ENCODE results near the gene NYNRIN. TPM values are rescaled to one million over a fixed set of nuclear protein-coding genes. Genes with fewer than 3 reads are reported as not detected.

The NYNRIN gene
- total and polyA plus RNA-seq, 2 of the 4 experiments (the other 2 are of a cell fraction), result 2.2 to 5.4 TPM

DNA sequence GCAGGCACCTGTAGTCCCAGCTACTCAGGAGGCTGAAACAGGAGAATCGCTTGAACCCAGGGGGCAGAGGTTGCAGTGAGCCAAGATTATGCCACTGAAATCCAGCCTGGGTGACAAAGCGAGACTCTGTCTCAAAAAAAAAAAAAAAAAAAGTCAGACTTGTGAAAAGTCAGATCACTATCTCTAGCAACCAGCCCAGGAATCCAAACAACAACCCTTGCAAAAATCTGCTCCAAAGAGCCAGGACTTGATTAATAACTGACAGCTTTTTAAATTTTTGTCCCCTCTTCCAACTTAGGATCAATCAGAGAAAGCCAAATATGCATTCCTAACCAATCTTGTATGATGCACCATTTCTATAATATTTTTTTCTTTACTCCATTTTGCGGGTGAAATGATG is 38.5 kb upstream of the NYNRIN start:
- ChIA-PET POLR2A (ENCODE audit: unreplicated experiment) (no interaction called here), CTCF (no interaction called here)
- H3K23ac ChIP-seq (ENCODE audit: low read depth, low read length), result no peak overlapping the region
- H4K8ac ChIP-seq (ENCODE audit: low read depth in 2 of 2, low read length in 2 of 2), result no peak overlapping the region
- H3K9me1 ChIP-seq (ENCODE audit: insufficient read depth, low read length), result peaks cover 6% of the 10 kb centered on the region; the same call in 1 of the 2 replicates
- H3K27ac ChIP-seq (ENCODE audit: insufficient read depth, low read length), result no peak overlapping the region
- no peak for DNase-seq
- in situ Hi-C loops (cut with MboI; ENCODE audit: low sequenced_read_pairs) (loop anchor here (10.0 kb wide), 1 partner anchor 75 kb away; no protein-coding TSS in a partner anchor), dilution Hi-C loops (cut with HindIII; ENCODE audit: low sequenced_read_pairs, unreplicated experiment) (no loop called here), intact Hi-C loops (cut with micrococcal nuclease) (no loop called here)
- H3K18ac ChIP-seq (ENCODE audit: low read depth, low read length), result no peak overlapping the region
- no peak overlapping the region for H2BK15ac ChIP-seq (ENCODE audit: low read depth, low read length)
- no peaks in the 10 kb centered on the region; the same call in 1 of the 2 replicates for H3K27me3 ChIP-seq (ENCODE audit: control insufficient read depth, insufficient read depth, low read length)
- H4K91ac ChIP-seq (ENCODE audit: insufficient read depth, low read depth, low read length), result no peak overlapping the region
- H2AFZ ChIP-seq (replicated peaks; ENCODE audit: low read length, poor library complexity), result no peak overlapping the region
- H2BK120ac ChIP-seq (ENCODE audit: low read depth, low read length), result no peak overlapping the region
- H4K5ac ChIP-seq (ENCODE audit: low read depth, low read length), result no peak overlapping the region
- no peak for ATAC-seq (ENCODE audit: low read depth)
- no peaks in the 10 kb centered on the region for H3K79me1 ChIP-seq (ENCODE audit: low read depth in 1 of 2, low read length in 2 of 2)
- H3K14ac ChIP-seq (replicated peaks; ENCODE audit: low read depth, low read length), result no peak overlapping the region
- no peak overlapping the region for H3K56ac ChIP-seq (ENCODE audit: extremely low read depth, insufficient read depth, low read length)
- no peak overlapping the region for H2BK20ac ChIP-seq (ENCODE audit: low read depth, low read length)
- H3K4me1 ChIP-seq (ENCODE audit: control insufficient read depth, insufficient read depth, low read length), result peaks cover 5% of the 10 kb centered on the region; the same call in 1 of the 2 replicates
- no TSS peak for BruUV-seq (replicated peaks)
- no peaks in the 10 kb centered on the region for H3K9me3 ChIP-seq (ENCODE audit: control insufficient read depth, insufficient read depth, low read length)
- no peak overlapping the region for H3K4me2 ChIP-seq (ENCODE audit: low read depth, low read length)
- no peak overlapping the region for H2AK9ac ChIP-seq (replicated peaks; ENCODE audit: low read depth, low read length, poor library complexity)
- no peak overlapping the region for H3K4ac ChIP-seq (ENCODE audit: low read depth, low read length)
- H4K20me1 ChIP-seq (ENCODE audit: insufficient read depth, low read length), result no peaks in the 10 kb centered on the region
- H3K36me3 ChIP-seq (ENCODE audit: control insufficient read depth, insufficient read depth, low read length), result no peaks in the 10 kb centered on the region
- no peak overlapping the region for H3K4me3 ChIP-seq (ENCODE audit: insufficient read depth, low read depth, low read length)
- WGBS, 2 experiments (ENCODE audit: extremely low coverage in 2 of 2, insufficient read length in 1 of 2), result no CpG with 5 or more reads among the region's 3 CpGs
- no peak overlapping the region for H2BK5ac ChIP-seq (ENCODE audit: low read depth, low read length, poor library complexity, severe bottlenecking)
- H2AK5ac ChIP-seq (ENCODE audit: low read depth, low read length), result no peak overlapping the region
- no peak overlapping the region for H3K9ac ChIP-seq (ENCODE audit: low read depth, low read length)
- TF ChIP-seq, protein P1, sequence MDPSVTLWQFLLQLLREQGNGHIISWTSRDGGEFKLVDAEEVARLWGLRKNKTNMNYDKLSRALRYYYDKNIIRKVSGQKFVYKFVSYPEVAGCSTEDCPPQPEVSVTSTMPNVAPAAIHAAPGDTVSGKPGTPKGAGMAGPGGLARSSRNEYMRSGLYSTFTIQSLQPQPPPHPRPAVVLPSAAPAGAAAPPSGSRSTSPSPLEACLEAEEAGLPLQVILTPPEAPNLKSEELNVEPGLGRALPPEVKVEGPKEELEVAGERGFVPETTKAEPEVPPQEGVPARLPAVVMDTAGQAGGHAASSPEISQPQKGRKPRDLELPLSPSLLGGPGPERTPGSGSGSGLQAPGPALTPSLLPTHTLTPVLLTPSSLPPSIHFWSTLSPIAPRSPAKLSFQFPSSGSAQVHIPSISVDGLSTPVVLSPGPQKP (IDR thresholded peaks at IDR 0.05; ENCODE audit: borderline replicate concordance, low read depth, low read length), result no peak
- TF ChIP-seq RCOR1 (IDR thresholded peaks at IDR 0.05; ENCODE audit: insufficient replicate concordance, low read length), result no peak
- no peak for TF ChIP-seq BHLHE40 (IDR thresholded peaks at IDR 0.05; ENCODE audit: low read depth, low read length)
- no peak for TF ChIP-seq RAD21 (IDR thresholded peaks at IDR 0.05; ENCODE audit: low read length)
- no peak for TF ChIP-seq FOS (IDR thresholded peaks at IDR 0.05; ENCODE audit: low read depth, low read length)
- no peak for TF ChIP-seq RFX5 (IDR thresholded peaks at IDR 0.05; ENCODE audit: low read depth, low read length)
- no peak for TF ChIP-seq MAFK (IDR thresholded peaks at IDR 0.05; ENCODE audit: low read depth, low read length)
- no peak for TF ChIP-seq CEBPB (IDR thresholded peaks at IDR 0.05; ENCODE audit: low read depth, low read length)

Data from IMR-90 (cell line).